ENCODE results near the gene PTGER4.

The PTGER4 gene

GRCh38 chr5:40672425-40672824 lies 7.3 kb upstream of the PTGER4 start:
- peak; percentile 77 to 92 for DNase-seq

GRCh38 chr5:40674661-40675235 lies 5.0 kb upstream of the PTGER4 start:
- DNase-seq, result no peak

GRCh38 chr5:40675396-40676133 lies 4.2 kb upstream of the PTGER4 start:
- peak in 1 of 2 donors; percentile 26 for DNase-seq

DNA sequence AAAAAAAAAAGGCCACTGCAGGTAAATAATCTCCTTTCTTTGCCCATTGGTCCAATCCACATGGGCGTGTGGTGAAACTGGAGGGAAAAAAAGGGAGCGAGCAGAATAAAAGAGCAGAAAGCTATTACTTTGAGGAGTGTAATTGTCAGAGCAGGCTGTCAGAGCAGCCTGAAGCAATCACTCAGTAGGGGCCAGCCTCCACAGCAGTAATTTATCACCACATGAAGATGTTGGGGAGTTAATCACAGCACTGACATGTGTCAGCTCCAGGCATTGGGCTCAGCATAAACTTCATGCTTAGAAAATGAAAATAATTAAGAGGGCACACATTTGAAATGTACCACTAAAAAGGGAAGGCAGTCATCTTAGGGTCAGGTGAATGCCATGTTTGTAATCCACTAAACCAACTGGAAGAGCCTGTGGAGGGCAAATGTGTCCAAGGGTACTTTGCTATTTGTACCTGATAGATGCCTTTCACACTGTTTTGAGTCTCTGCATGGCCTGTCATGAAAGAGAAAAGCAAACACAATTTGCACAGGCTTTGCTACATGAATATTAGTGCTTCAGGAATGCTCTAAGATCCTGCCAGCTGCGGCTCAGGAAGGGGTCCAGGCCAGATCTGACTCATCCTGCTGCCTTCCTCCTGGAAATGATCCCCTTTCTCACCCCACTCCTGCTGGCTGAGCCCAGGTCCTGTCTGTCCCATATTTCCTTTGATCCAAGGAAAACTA lies 2.9 kb upstream of the PTGER4 start:
- no peak for DNase-seq

- no peak for DNase-seq
Measured at GRCh38 chr5:40677456-40677855, 2.3 kb upstream of the PTGER4 start.

- peak; percentile 60 to 61 for DNase-seq
Measured at GRCh38 chr5:40678026-40678425, 1.7 kb upstream of the PTGER4 start.

DNA sequence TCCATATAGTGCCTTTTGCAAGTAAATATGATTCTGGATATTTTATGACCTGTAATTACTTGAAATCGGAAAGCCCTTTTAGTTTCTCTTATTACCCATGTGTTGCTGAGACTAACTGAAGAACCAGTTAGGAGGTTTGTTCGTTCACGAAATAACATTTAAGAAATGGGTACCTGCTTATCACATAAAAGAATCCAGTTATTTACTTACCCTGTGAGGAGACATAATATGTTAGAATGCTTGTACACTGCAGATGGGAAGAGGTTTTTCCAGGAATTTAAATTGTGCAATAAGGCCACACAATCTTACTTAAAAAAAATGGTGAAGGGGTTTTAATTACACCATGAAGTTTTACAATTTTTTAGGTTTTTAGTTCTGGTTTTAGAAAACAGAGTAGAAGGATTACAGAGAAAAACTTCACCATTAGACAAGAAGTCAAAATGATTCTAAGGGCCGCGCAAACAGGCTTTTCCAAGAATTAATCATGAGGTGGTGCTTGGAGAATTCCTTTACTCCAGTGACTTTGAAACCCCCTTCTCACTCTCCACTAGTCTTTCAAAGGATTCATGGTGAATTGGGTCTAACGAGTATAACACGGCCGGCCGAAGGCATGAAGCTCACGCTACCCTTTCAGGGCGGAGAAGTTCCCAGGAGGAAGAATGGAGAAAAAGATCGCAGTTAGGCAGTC lies 1.1 kb upstream of the PTGER4 start:
- DNase-seq, result peak in 1 of 2 donors; percentile 59

- DNase-seq, result peak; percentile 96
Measured at GRCh38 chr5:40679148-40679912, 385 bp upstream of the PTGER4 start.

GRCh38 chr5:40680741-40681362 lies 1.1 kb downstream of the PTGER4 start:
- peak in 1 of 2 donors; percentile 24 for DNase-seq

GRCh38 chr5:40681363-40682153 lies 1.8 kb downstream of the PTGER4 start:
- DNase-seq, result peak; percentile 29 to 63

- DNase-seq, result peak; percentile 74 to 77
Measured at GRCh38 chr5:40682154-40683017, 2.7 kb downstream of the PTGER4 start.

DNA sequence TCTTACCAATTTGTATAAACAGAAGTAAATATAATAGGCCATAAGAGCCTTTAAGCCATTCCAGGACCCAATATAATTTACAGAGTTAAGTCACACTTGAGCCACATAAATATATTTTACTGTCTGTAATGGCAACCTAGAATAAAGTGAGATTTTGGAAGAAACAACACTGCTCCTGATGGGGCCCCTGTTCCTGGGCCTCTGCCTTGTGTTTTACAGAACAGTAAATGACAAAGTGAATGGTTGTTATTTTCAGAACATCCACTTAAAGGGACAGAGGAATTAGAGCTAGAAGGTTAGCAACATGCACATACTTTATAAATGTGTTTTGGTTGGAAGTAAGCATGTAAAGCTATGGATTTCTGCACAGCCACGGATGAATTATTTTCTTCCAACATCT lies 3.6 kb downstream of the PTGER4 start:
- no peak for DNase-seq

GRCh38 chr5:40685193-40685592 lies 5.5 kb downstream of the PTGER4 start:
- DNase-seq, result no peak

DNA sequence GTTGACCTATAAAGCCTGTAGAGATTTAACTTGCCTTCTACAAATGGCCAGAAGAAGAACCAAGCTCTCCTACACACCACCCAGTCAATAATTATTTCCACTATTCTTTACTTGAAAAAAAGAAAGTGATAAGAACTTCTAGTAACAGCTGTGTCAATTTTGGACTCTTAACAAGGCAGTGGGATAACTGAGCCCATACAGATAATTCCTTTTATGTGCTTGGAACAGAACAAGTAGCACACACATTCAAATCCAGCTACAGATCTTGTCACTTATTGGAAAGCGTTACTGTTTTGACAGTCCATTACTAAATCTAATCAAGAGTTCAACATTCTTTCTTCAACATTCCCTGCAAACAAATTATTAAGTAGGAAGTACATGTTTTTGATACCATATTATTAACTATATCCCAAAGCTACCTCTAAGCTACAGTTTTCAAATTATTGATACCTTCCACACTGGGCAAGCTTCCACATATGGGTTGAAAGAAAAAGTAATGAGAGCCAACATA lies 6.3 kb downstream of the PTGER4 start:
- no peak for DNase-seq

DNA sequence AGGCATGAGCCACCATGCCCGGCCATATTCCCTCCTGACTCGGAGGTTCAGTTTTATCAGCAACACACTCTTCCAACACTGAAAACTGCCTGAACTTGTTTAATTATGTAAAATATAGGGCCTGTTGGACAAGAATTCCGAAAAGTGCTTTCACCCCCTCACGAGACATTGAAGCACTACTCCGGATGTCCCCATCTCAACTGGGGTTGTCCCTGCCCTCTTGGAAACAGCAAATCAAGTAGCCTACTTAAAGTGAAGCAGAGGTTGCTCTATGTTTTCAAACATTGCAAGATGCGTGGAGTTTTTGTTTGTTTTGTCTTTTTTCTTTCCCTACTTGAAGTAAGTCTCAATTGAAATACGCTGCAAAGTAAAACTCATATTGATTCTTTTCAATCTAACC lies 7.6 kb downstream of the PTGER4 start:
- DNase-seq, result no peak

GRCh38 chr5:40688127-40688761 lies 8.5 kb downstream of the PTGER4 start:
- peak; percentile 87 to 90 for DNase-seq

DNA sequence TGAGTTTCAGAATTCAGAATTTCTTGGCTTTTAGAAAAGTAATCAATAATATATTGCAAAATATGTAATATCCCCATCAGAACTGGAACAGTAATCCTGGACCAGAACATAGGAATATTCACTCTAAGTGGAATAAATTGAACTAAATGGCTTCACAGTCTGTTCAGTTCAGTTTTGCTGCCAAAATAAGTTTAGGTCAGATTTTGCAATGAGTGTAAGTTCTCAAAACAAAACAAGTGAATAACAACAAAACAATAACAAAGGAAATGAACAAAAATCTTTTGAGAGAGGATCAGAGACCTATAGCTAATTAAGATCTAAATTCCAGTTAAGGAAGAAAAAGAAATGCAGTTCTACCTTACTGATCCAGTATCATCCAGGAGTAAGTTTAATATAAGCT lies 9.3 kb downstream of the PTGER4 start:
- DNase-seq, result no peak

DNA sequence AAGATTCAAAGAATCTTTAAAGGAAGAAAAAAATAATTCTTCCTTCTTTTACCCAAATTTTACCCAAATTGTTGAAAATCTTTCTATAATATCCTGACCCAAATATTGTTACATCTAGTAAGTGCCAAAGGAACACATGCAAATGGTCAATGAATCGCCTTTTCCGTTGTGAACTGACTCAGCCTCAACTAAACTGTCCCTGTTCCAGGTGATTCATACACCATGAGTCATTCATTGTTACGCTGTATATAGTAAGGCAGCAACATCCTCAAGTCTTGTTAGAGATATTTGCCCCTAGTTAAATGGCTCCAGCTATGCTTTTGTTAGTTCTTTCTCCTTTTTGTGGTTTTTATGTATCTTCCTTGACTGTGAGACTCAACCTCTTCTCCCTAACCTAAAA lies 9.7 kb downstream of the PTGER4 start:
- DNase-seq, result peak; percentile 38 to 48

DNA sequence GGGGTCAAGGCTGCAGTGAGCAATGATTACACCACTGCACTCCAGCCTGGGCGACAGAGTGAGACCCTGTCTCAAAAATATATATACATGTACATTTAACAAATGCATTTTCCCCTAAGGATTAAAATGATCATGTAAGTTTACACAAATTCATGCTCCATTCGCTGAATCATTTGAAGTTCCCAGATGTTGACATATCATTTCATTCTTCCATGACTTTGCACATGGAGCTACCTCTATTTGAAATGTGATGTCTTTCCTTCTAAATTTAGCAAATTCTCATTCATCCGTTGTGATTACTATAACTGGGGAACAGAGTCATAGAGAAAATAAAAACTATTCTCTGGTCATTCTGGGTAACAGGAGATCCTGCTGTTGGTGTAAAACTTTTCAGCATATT lies 10.6 kb downstream of the PTGER4 start:
- no peak for DNase-seq

Measured in inflammatory macrophage (primary cell).